SK-MEL-5 (cell line): ENCODE data around the gene PTPRCAP. TPM values are rescaled to one million over a fixed set of nuclear protein-coding genes. Genes with fewer than 3 reads are reported as not detected.
"Not testable (repeated sequence)": the region's sequence is repeated elsewhere in the genome, so short reads cannot be mapped to it uniquely, and the experiment has no call there.

Experiments used
- DNase-seq: peaks from one replicate; pipeline ENCODE4 v3.0.0-alpha.2; 2016; ENCODE audit warnings: low read depth, low spot score
- in situ Hi-C: cut with HindIII; loops from 2 replicates; pipeline ENCODE4 v1.10.0; 2016; ENCODE audit warnings: low sequenced_read_pairs, high pct_unique_total_duplicates, low pct_unique_long_range_greater_than_20kb
- total RNA-seq: library from RNA; depleted of rRNA; stranded (reverse); fragments of >200 nt; shearing (Covaris generic); gene quantifications from 2 replicates; pipeline ENCODE4 v1.2.3, GENCODE V29; 2014

The PTPRCAP gene
- total RNA-seq, 1 experiment from 2014 or later, result 0.79 TPM

- in situ Hi-C loops, result no loop called here
- no peak for DNase-seq
Measured at GRCh38 chr11:67468056-67468455, 30.6 kb upstream of the PTPRCAP start.

- no peak for DNase-seq
- in situ Hi-C loops, result no loop called here
Measured at GRCh38 chr11:67466962-67467771, 29.7 kb upstream of the PTPRCAP start.

GRCh38 chr11:67466367-67466766 is 28.9 kb upstream of the PTPRCAP start:
- in situ Hi-C loops, result no loop called here
- DNase-seq, result no peak

- DNase-seq, in situ Hi-C loops: not testable (repeated sequence)
Measured at GRCh38 chr11:67465530-67465929, 28.0 kb upstream of the PTPRCAP start.

GRCh38 chr11:67465189-67465510 is 27.7 kb upstream of the PTPRCAP start:
- in situ Hi-C loops, result no loop called here
- DNase-seq, result no peak

GRCh38 chr11:67464411-67465188 is 27.1 kb upstream of the PTPRCAP start:
- in situ Hi-C loops, result no loop called here
- peak; percentile 44 for DNase-seq

GRCh38 chr11:67463680-67464410 is 26.4 kb upstream of the PTPRCAP start:
- in situ Hi-C loops, result no loop called here
- no peak for DNase-seq

- in situ Hi-C loops, result no loop called here
- no peak for DNase-seq
Measured at GRCh38 chr11:67463186-67463585, 25.7 kb upstream of the PTPRCAP start.

GRCh38 chr11:67458266-67458665 is 20.8 kb upstream of the PTPRCAP start:
- no peak for DNase-seq
- in situ Hi-C loops, result no loop called here

GRCh38 chr11:67457453-67457852 is 20.0 kb upstream of the PTPRCAP start:
- no peak for DNase-seq
- in situ Hi-C loops, result no loop called here

GRCh38 chr11:67456068-67456705 is 18.7 kb upstream of the PTPRCAP start:
- no peak for DNase-seq
- in situ Hi-C loops, result no loop called here

GRCh38 chr11:67455054-67455453 is 17.6 kb upstream of the PTPRCAP start, which contains the start of gene CABP4:
Gene CABP4 (plus strand): TSS chr11:67455354. CDS start chr11:67455424, 70 bp downstream.
- in situ Hi-C loops, result no loop called here
- no peak for DNase-seq

GRCh38 chr11:67453816-67454732 is 16.6 kb upstream of the PTPRCAP start:
- in situ Hi-C loops, result no loop called here

GRCh38 chr11:67452141-67452952 is 14.9 kb upstream of the PTPRCAP start, which contains the start of gene GPR152:
Gene GPR152 (minus strand): TSS chr11:67452729. CDS start chr11:67452724, 5 bp downstream.
- DNase-seq, result no peak
- in situ Hi-C loops, result no loop called here

More at GRCh38 chr11:67453816-67454732, 16.6 kb upstream of the PTPRCAP start:
- no peak for DNase-seq

- no peak for DNase-seq
- in situ Hi-C loops, result no loop called here
Measured at GRCh38 chr11:67451658-67451976, 14.1 kb upstream of the PTPRCAP start.
